ENCODE results near the gene USP3. TPM values are rescaled to one million over a fixed set of nuclear protein-coding genes. Genes with fewer than 3 reads are reported as not detected.
A peak's percentile ranks its signal among the peaks of the same experiment; 100 is the strongest.

USP3 gene
- total RNA-seq, 1 experiment from 2014 or later, result 39.3 TPM

DNA sequence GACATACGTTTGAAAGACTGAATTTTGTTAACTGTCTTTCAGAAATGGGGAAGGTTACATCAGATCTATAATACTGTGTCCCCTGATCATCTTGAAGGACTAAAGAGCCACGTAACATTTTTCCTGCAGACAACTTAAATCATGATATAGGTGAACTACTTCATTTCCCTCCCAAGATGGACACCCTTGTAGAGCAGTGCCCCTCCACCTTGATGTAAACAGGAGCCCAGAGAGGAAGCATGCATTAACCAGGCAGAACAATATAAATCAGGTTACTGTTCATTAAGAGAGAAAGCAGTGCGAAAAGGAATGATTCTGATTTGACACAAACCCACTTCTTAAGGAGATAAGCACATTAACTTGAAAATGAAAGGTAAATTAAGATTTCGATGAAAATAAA, 36.1 kb downstream of the USP3 start:
- DNase-seq (ENCODE audit: low read depth), result no peak

DNA sequence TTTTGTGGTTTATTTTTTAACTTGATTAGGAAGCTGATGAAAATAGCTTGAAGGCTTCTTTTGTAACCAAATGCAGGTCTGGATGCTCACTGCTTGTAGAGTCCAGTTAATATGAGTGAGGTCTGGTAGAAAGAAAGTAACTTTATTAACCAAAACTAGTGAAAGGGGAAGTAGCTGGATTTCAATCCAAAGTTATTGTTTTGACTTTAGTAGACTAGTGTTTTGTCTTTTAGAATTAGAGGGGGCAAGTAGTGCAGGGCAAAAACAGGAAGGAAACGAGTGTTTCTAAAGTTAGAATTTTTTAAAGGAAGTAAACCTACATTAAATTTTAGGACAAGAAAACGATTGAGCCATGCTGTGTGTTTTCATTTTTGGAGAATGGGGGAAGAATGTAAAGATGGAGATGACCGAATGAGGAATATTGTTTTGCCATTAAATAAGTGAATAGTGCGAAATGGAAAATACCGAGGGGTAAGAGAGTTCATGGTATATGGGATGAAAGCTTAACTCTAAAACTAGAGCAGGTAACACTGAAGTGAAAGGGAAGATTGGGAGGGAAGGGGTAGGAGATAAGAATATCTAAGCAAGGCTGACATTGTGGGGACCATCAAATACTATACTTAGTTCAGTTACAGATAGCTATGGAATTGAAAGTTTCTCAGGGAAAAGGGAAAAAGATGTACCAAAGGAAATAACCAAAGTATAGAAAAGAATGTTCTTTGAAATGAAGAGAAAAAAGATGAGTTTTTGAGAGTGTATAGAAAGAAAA, 40.0 kb downstream of the USP3 start:
- no peak for DNase-seq (ENCODE audit: low read depth)

DNA sequence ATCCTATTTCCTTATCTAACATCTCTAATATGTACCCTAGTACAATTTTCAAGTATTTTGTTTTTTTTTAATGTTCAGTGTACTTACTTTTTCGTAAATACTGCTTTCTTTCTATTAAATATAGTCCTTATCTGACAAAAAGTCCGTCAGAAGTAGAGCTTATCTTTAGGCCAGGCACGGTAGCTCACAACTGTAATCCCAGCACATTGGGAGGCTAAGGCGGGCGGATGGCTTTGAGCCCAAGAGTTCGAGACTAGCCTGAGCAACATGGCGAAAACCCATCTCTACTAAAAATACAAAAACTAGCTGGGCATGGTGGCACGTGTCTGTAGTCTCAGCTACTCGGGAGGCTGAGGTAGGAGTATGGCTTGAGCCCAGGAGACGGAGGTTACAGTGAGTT, 41.1 kb downstream of the USP3 start:
- no peak for DNase-seq (ENCODE audit: low read depth)

DNA sequence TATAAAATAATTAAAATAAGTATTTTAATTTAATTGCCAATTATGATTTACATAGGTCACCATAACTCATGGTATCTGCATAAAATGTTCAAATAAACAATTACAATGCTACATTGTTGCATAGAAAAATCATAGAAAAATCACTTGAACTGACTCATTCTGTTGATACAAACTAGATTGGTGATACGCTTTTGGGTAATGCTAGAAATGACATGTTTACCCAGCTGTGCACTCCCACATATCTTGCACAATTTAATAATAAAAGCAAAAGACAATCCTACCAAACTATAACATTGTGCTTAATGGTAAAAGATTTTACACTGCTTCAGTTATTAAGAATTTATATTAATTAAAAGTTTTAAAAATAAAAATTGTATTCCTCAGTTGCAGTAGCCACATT, 47.0 kb downstream of the USP3 start:
- peak; percentile 17 for DNase-seq (ENCODE audit: low read depth)

GRCh38 chr15:63553388-63553791, 49.0 kb downstream of the USP3 start:
- peak; percentile 83 for DNase-seq (ENCODE audit: low read depth)

DNA sequence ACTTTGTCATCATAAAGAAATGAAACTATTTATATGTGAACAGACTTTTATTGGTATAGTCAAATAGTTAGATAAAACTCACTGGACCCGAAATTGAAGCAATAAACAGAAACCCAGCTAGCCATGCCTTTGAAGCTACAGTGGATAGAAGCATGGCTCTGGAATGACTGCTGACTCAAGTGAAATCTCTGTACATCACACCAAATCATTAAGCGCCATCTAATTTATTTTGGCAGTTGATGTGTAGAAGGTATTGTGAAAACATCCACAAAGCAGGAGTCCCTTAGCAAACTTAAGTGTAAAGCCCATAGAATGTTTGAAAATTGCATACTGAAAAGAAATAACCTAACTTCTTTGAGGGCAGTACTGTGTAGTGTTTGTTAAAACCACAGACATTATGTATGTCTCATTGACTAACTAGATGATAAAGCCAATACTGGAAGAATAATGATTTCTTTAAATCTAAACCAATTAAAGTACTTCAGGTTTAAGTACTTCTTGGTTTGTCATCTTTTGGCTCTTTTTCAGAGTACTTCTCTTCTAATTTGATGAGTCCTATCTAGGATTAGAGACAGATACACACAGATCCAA, 50.0 kb downstream of the USP3 start:
- DNase-seq (ENCODE audit: low read depth), result no peak

- DNase-seq (ENCODE audit: low read depth), result no peak
These were observed 51.1 kb downstream of the USP3 start for GRCh38 chr15:63555507-63555906.

- DNase-seq (ENCODE audit: low read depth), result no peak
These were observed 51.9 kb downstream of the USP3 start for GRCh38 chr15:63556246-63556645.

DNA sequence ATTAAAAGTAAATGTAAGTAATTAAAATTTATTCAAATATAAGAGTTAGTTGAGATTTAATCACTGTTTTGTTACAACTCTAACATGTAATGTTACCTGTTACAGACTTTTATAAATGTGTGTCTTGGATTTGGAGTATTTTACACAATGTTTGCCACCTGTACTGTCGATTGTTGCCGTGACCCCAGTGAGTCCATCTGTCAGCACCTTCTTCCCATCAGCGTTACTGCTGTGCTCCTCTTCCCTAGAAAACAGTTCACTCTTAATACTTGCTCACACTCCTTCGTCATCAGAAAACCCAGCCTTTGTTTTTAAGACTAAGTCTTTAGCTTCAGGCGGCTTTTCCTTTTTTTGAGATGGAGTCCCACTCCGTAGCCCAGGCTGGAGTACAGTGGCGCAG, 52.3 kb downstream of the USP3 start:
- DNase-seq (ENCODE audit: low read depth), result no peak

DNA sequence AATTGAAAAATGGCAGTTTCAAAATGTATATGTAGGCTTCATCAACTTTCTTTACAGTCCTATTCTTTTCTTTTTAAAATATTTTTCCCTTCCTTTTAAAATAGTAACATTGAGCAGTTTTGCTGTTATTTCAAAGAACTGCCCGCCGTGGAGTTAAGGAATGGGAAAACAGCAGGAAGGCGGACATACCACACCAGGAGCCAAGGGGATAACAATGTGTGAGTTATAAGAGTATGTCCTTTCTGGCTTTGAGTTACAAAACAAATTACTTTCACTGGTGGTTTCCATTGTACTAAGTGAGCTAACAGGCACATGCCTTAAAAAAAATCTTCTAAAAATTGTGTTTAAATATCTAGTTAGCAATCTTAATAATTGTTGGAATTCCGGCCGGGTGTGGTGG, 55.4 kb downstream of the USP3 start:
- DNase-seq (ENCODE audit: low read depth), result no peak

DNA sequence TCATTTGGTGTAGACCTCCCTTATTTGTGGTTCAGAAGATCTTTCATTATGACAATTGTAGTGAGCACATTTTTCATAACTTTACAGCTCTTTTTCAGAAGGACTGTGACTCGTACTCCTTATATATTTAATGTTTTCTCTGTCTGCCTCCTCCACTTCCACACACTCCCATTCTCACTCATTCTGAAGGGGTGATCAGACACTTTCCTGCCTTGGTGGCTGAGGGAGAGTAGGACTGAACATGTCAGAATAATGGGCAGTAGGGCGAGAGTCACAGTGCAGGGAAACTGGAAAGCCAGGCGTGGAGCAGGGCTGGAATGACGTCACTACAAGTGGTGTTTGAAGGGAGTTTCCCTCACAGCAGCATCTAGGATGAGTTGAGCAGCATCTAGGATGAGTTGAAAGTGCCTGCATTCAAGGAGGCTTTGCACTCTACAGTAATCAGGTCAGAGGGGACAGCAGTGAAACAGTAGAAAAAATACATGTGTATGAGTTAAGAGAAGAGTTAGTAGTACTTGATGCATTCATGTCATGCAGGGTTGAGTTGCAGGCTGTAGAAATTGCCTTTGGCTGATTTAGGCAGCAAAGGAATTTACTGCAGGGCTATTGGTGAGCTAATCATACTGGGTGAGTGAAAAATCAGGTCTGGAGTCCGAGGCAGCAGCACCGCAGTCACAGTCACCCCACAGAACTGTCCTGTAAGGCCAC, 56.5 kb downstream of the USP3 start:
- no peak for DNase-seq (ENCODE audit: low read depth)

DNA sequence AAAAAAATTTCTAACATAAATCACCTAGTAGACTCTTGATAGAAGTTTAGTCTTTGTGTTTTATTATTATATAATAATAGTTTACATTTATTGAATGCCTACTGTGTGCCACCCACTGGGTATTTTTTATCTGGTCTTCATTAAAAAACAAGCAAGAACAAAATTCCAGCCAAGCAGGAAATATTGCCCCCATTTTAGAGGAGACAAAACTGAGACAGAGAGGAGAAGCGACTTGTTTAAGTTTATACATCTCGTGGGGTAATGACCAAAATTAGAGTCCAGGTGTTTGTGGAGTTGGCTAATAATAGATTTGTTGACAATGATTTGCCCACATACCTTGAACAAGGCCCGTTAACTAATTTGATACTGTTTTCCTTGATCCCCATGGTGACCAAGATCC, 59.7 kb downstream of the USP3 start:
- DNase-seq (ENCODE audit: low read depth), result no peak

GRCh38 chr15:63565536-63566186, 61.3 kb downstream of the USP3 start:
- DNase-seq (ENCODE audit: low read depth), result no peak

DNA sequence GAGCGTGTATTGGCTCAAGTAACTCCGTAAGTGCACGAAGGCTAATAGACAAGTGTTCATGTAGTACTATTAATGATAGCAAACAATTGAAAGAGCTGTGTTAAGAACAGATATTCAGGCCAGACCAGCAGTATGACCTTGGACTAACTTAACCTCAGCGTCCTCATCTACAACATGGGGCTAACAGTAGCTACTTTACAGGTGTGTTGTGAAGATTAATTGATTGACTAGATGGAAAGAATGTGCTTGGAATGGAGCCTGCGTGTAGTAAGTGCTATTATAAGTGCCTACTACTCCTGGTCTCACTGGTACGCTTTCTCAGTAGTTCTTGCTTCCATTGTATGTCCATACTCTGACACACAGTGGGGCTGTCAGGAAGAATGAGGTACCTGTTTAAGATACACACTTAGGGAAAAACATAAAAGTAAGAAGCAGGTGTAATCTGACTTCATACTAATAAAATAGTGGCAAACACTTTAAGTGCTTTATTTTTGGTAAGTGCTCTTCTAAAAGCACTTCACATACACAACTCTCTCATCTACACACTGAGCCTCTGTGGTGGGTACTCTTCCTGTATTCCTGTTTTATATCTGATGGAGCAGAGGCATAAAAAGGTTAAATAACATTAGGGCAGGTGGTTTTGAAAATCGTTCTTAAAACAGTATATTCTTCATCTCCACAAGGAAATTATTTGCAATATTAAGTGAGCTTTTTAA, 68.5 kb downstream of the USP3 start:
- DNase-seq (ENCODE audit: low read depth), result no peak

- no peak for DNase-seq (ENCODE audit: low read depth)
These were observed 69.1 kb downstream of the USP3 start for GRCh38 chr15:63573533-63573932.

- no peak for DNase-seq (ENCODE audit: low read depth)
These were observed 70.9 kb downstream of the USP3 start for GRCh38 chr15:63575312-63575711.

DNA sequence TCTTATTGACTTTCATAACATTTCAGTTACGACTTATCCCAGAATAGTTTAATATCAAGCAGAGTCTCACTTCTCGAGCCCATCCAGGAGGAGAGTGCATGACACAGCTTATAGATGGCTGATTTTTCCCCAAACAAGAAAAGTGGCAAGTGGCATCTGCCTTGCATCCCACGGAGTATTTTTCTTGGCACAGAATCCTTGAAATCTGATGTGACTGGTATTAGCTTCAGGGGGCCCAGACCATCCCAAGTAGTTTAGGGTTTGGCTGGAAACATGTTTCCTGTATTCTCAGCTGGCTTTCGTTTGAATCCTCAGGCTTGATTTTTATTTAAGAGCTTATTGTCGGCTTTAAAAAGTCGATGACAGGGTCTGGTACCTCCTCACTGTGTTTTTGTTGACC, 72.0 kb downstream of the USP3 start:
- DNase-seq (ENCODE audit: low read depth), result peak; percentile 24

GRCh38 chr15:63582179-63582578, 77.8 kb downstream of the USP3 start:
- DNase-seq (ENCODE audit: low read depth), result no peak

GRCh38 chr15:63582718-63583426, 78.5 kb downstream of the USP3 start:
- peak; percentile 82 for DNase-seq (ENCODE audit: low read depth)

DNA sequence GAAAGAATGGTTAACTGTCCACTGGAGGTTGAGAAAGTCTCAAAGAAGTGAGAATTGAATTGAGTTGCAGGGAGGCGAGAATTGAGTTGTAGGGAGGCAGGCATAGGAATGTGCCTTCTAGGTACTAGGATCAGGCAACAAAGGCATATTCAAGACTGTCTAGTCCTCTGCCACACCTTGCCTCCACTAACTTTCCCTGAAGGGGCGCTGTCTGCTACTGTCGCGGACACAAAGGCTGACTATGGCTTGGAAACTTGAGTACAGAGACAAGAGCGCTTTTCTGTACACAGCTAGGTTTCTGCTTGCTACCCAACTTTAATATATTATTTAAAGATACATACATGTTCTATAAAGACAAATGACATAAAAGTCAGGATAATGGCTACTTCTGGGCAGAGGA, 82.4 kb downstream of the USP3 start:
- no peak for DNase-seq (ENCODE audit: low read depth)

GRCh38 chr15:63587527-63587926, 83.1 kb downstream of the USP3 start:
- DNase-seq (ENCODE audit: low read depth), result peak; percentile 58

All from RPMI7951 (cell line).